GM12872 (cell line): ENCODE results near the gene KRT26.

Source experiments
- TF ChIP-seq, protein P1 (sequence below): IDR thresholded peaks from 3 replicates; pipeline ENCODE4 v1.5.1; 2011; ENCODE audit warnings: low read depth, mild to moderate bottlenecking, low read length, moderate library complexity; ENCODE audit not compliant: insufficient read depth

KRT26 gene

GRCh38 chr17:40772101-40772500 lies at the start of gene KRT26:
KRT26 (minus strand) TSS chr17:40772201; CDS start chr17:40772113, 88 bp downstream.
- TF ChIP-seq, protein P1, sequence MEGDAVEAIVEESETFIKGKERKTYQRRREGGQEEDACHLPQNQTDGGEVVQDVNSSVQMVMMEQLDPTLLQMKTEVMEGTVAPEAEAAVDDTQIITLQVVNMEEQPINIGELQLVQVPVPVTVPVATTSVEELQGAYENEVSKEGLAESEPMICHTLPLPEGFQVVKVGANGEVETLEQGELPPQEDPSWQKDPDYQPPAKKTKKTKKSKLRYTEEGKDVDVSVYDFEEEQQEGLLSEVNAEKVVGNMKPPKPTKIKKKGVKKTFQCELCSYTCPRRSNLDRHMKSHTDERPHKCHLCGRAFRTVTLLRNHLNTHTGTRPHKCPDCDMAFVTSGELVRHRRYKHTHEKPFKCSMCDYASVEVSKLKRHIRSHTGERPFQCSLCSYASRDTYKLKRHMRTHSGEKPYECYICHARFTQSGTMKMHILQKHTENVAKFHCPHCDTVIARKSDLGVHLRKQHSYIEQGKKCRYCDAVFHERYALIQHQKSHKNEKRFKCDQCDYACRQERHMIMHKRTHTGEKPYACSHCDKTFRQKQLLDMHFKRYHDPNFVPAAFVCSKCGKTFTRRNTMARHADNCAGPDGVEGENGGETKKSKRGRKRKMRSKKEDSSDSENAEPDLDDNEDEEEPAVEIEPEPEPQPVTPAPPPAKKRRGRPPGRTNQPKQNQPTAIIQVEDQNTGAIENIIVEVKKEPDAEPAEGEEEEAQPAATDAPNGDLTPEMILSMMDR: no peak

- TF ChIP-seq, protein P1: no peak
Observed at GRCh38 chr17:40821536-40821935, 49.5 kb upstream of the KRT26 start.

DNA sequence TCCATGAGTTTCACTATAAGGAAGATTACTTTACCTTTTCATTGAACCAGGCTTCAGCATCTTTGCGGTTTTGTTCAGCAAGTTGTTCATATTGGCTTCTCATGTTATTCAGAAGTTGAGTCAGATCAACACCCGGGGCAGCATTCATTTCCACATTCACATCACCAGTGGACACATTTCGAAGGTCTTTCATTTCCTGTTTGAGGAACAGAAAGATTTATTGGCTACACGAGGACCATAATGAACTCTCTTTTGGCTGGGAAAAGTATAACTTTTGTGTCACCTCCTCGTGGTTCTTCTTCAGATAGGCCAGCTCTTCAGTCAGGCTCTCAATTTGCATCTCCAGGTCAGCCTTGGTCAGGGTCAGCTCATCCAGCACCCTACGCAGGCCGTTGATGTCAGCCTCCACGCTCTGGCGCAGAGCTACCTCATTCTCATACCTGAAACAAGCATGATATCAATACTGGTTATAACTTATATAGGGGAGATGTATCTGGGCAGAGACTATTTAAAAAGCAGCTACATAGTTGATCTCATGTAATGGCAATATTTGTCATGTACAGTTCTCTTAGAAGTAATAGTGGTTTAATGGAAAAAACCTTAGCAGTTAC lies 48.3 kb upstream of the KRT26 start:
- TF ChIP-seq, protein P1: no peak

DNA sequence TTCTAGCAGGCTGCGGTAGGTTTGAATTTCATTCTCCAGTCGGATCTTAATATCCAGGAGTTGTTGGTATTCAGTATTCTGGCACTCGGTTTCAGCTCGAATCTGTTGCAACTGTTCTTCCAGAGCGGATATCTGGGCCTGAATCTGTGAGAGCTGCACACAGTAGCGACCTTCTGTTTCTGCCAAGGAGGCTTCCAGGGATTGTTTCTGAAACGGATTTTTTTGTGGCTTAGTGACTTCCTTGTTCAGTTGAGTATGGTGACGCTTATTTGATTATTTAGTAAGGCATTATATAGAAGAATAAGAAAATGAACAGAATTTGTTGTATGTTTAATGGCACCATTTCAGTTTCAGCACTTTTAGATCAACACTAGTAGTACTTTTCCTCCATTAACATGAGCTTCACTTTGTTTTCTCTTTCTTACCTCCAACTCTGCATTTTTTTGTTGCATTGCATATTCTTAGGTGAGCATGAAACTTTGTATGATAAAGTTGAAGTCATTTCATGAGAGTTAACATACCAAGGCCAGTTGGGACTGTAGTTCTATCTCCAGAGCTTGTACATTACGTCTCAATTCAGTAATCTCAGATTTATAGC lies 47.6 kb upstream of the KRT26 start:
- TF ChIP-seq, protein P1: no peak

DNA sequence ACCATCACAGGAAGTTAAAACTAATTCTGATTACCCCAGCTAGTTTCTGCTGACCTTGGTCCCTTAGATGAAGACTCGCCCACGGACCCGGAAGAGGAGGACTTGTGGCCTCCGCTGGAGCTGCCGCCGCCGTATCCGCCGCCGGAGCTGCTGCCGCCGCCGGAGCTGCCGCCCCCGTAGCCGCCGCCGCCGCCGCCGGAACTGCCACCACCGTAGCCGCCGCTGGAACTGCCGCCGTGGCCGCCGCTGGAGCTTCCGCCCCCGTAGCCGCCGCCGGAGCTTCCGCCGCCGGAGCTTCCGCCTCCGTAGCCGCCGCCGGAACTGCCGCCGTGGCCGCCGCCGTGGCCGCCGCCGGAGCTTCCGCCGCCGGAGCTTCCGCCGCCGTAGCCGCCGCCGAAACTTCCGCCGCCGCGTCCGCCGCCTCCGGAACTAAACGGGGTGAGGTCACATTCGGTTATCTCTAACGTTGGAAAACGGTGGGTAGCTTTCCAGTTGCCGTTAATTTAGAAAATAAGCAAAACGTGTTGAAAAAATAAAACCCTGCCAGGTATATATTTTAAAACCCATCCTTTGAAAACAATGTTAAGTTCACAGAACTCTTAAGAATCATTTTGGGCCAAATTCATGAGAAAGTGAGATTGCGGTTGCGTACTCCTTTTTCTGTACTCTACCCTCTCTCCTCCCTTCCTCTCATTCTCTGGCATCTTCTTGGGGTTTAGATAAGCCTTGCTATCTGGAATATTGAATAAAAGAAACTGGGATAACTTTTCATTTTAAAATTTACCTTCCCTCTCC lies 46.9 kb upstream of the KRT26 start:
- TF ChIP-seq, protein P1: no peak

- TF ChIP-seq, protein P1: no peak
Observed at GRCh38 chr17:40818343-40818732, 46.3 kb upstream of the KRT26 start.

DNA sequence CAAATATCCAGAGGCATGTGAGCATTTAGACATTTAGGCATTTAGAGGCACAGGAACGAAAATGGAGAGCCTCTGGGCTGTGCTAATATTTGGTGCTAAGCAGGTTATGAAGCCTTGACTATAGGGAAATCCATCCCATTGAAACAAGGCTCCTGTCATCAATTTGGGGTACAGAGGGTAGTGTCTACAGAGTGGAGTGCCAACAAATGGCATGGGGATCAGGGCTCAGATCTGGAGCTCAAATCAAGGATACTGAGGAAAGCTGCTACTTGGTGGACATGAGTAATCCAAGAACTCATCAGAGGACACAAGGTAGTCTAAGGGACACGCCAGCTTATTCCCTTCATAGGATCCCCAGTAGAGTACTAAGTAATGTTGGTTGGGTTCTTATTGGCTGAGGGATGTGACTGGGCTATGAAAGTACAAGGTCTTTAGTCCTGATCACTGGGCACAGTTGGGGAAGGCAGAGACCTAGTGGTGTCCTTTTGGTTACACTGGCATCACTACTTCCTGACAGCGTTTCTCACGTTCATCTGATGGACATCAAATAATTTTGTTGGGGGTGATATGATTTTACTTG lies 45.2 kb upstream of the KRT26 start:
- TF ChIP-seq, protein P1: no peak
